GM10248 (cell line): ENCODE results near the gene ZBTB47.

Experiments used
- CTCF ChIA-PET: fragments of 300-600 bp; sonication (Branson Sonifier 250); formaldehyde crosslinking; extraction: SDS; loops from one replicate; lab custom pipeline; 2021; ENCODE audit warnings: antibody characterized with exemption; lab: Yijun Ruan, JAX
- POLR2A ChIA-PET: fragments of 350-650 bp; sonication (Branson Sonifier 250); formaldehyde crosslinking; extraction: SDS; loops from one replicate; lab custom pipeline; 2020; ENCODE audit warnings: antibody characterized with exemption; lab: Yijun Ruan, JAX
- DNase-seq: peaks from one replicate; pipeline ENCODE4 v3.0.0; 2012; ENCODE audit errors: extremely low spot score
- CTCF ChIP-seq: IDR thresholded peaks from 2 replicates; pipeline ENCODE4 v1.5.1; 2012; ENCODE audit warnings: mild to moderate bottlenecking, low read depth; ENCODE audit errors: extremely low read depth, missing control alignments, control extremely low read depth

Gene ZBTB47

DNA sequence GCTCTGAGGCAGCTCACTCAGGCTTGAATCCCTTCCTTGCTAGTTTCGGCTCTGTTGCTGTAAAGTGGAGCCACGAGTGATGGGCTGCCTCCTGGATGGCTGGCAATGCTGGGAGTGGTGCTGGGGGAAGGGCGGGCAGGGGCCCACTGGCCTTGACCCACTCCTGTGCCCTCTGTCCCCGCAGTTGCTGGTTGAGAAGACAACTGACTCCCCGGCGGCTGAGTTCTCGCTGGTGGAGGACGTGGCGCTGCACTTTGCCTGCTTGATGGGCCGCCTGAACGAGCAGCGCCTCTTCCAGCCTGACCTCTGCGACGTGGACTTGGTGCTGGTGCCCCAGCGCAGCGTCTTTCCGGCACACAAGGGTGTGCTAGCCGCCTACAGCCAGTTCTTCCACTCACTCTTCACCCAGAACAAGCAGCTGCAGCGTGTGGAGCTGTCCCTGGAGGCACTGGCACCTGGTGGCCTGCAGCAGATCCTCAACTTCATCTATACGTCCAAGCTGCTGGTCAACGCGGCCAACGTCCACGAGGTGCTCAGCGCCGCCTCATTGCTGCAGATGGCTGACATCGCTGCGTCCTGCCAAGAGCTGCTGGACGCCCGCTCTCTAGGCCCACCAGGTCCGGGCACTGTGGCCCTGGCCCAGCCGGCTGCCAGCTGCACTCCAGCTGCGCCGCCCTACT is 4.7 kb downstream of the ZBTB47 start:
- ChIA-PET POLR2A (no interaction called here), CTCF (interaction anchor here (1.7 kb wide), 1 partner anchor 16 kb away, joined by 3 read pairs; no protein-coding TSS in a partner anchor)
- DNase-seq = no peak
- no peak for TF ChIP-seq CTCF

GRCh38 chr3:42658771-42659390 is 5.4 kb downstream of the ZBTB47 start:
- CTCF ChIA-PET = interaction anchor here (1.7 kb wide), 1 partner anchor 17 kb away, joined by 3 read pairs; no protein-coding TSS in a partner anchor

DNA sequence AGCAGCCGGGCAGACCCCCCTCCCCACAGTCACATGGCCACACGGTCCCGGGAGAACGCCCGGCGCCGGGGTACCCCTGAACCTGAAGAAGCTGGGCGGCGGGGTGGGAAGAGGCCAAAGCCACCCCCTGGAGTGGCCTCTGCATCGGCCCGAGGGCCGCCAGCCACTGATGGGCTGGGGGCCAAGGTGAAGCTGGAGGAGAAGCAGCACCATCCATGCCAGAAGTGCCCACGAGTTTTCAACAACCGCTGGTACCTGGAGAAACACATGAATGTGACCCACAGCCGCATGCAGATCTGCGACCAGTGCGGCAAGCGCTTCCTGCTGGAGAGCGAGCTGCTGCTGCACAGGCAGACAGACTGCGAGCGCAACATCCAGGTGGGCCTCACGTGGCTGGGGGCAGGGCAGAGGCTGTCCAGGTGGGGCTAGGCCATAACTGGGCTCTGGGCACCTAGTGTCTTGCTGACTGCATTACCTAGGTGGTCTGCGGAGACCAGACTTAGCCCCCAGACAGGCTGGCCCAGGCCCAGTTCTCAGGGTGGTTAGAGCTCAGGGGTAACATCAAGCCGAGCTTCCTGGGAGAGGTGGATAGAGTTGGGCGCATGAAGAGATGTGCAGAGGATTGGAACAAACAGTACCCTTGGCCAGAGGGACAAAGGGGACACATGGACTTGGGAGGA is 6.1 kb downstream of the ZBTB47 start:
- peak; percentile 12 for DNase-seq
- POLR2A ChIA-PET = no interaction called here
- TF ChIP-seq CTCF = no peak
- CTCF ChIA-PET = interaction anchor here (1.7 kb wide), 1 partner anchor 18 kb away, joined by 3 read pairs; no protein-coding TSS in a partner anchor

More at GRCh38 chr3:42658771-42659390, 5.4 kb downstream of the ZBTB47 start:
- TF ChIP-seq CTCF = no peak
- POLR2A ChIA-PET = no interaction called here
- no peak for DNase-seq

DNA sequence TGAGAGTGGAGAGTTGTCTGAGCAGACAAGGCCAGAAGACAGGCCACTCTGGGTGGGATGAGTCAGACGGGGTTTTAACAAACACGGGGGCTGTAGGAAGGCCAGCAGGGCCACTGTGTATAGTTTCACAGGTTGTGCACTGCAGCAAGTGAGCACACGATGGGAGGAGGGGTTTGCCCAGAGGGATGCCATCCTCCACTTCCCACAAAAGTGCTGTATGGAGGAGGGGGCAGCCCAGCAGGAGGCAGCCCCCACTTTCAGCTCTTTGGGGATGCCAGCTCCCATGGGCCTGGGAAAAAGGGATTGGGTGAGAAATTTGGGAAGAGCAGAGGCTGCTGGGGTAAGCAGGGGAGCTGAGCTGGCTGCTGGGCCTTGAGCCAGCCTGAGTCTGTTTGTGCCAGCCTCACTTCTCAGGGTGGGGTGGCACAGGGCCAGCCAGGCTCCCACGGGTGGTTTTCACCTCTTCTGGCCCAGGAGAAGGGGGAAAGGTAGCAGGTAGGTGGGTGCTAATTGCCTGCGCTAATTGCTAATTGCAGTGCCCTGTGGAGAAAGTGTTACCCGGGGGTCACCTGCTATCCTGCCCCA is 6.7 kb downstream of the ZBTB47 start:
- no peak for TF ChIP-seq CTCF
- CTCF ChIA-PET = interaction anchor here (1.0 to 1.7 kb wide), 3 partner anchors 18 to 112 kb away, joined by 3 to 5 read pairs (median 3); no protein-coding TSS in a partner anchor
- POLR2A ChIA-PET = no interaction called here

GRCh38 chr3:42660898-42661297 is 7.4 kb downstream of the ZBTB47 start:
- peak; percentile 41 for DNase-seq
- POLR2A ChIA-PET = interaction anchor here (0.5 kb wide), 1 partner anchor 451 kb away, joined by 5 read pairs; no protein-coding TSS in a partner anchor
- CTCF ChIA-PET = interaction anchor here (0.7 to 1.7 kb wide), 4 partner anchors 19 to 113 kb away, joined by 3 to 5 read pairs (median 4); no protein-coding TSS in a partner anchor
- peak; percentile 11 for TF ChIP-seq CTCF

More for the DNA sequence above, 6.7 kb downstream of the ZBTB47 start:
- DNase-seq = peak; percentile 20

DNA sequence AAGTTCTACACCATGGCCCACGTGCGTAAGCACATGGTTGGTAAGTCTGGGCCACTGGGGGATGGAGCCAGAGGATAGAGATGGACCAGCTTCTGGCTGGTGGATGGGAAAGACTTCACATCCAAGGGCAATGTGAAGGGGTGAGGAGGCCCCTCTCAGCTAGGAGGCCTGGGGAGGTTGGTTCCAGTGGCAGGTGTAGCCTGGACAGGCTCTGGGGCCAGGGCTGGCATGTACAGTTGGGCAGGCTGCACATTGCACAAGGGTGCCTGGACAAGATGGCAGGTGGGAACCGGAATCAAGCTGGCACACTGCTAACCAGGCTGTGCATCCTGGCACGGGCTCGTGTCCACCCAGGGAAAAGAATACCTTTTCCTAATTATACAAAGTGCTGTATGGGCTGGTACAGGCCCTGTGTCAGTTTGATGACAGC is 8.1 kb downstream of the ZBTB47 start:
- CTCF ChIA-PET = interaction anchor here (0.7 to 2.5 kb wide), 5 partner anchors 13 to 113 kb away, joined by 3 to 7 read pairs (median 4); no protein-coding TSS in a partner anchor
- DNase-seq = peak; percentile 9
- TF ChIP-seq CTCF = no peak
- POLR2A ChIA-PET = interaction anchor here (0.5 kb wide), 1 partner anchor 452 kb away, joined by 5 read pairs; no protein-coding TSS in a partner anchor
